GM12874 (cell line): Measurements from ENCODE around the gene MRPL28.

ENCODE experiments used
- TF ChIP-seq, protein P1 (sequence below): IDR thresholded peaks from 2 replicates; pipeline ENCODE4 v1.5.1; 2011; ENCODE audit warnings: low read depth, mild to moderate bottlenecking, control low read depth, low read length, moderate library complexity; ENCODE audit not compliant: insufficient read depth

Gene MRPL28

DNA sequence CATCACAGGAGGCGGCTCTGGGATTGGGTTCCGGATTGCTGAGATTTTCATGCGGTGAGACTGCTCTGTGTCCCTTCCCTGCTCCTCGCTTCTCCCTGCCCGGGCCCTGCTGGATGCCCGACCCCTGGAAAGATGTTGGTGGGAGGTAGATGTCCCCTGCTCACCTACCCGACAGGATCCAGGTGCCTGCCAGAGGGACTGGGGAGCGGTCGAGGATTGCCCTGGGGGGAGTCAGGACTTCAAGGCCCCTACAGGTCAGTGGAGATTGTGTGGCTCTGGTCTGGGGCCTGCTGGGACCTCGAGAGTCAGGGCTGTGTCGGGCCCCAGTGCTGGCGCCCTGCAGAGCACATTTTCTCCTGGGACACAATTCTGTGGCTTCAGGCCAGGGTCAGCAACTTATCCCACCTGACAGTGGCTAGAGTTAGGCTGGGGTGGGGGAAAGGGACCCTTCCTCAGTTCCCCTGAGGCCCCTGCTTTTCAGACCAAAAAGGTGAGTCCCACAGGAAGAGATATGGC, 34.7 kb upstream of the MRPL28 start:
- TF ChIP-seq, protein P1, sequence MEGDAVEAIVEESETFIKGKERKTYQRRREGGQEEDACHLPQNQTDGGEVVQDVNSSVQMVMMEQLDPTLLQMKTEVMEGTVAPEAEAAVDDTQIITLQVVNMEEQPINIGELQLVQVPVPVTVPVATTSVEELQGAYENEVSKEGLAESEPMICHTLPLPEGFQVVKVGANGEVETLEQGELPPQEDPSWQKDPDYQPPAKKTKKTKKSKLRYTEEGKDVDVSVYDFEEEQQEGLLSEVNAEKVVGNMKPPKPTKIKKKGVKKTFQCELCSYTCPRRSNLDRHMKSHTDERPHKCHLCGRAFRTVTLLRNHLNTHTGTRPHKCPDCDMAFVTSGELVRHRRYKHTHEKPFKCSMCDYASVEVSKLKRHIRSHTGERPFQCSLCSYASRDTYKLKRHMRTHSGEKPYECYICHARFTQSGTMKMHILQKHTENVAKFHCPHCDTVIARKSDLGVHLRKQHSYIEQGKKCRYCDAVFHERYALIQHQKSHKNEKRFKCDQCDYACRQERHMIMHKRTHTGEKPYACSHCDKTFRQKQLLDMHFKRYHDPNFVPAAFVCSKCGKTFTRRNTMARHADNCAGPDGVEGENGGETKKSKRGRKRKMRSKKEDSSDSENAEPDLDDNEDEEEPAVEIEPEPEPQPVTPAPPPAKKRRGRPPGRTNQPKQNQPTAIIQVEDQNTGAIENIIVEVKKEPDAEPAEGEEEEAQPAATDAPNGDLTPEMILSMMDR, result no peak

- TF ChIP-seq, protein P1, result peak; percentile 72
Measured at GRCh38 chr16:401468-402348, 31.4 kb upstream of the MRPL28 start, which contains the start of gene DECR2. Gene DECR2, plus strand, starts transcription at chr16:401885. Its CDS starts 79 bp downstream, at chr16:401964.

GRCh38 chr16:400061-400591, 29.8 kb upstream of the MRPL28 start:
- TF ChIP-seq, protein P1, result no peak

- TF ChIP-seq, protein P1, result no peak
Measured at GRCh38 chr16:399340-400019, 29.1 kb upstream of the MRPL28 start.

GRCh38 chr16:398561-399339, 28.4 kb upstream of the MRPL28 start:
- TF ChIP-seq, protein P1, result no peak

DNA sequence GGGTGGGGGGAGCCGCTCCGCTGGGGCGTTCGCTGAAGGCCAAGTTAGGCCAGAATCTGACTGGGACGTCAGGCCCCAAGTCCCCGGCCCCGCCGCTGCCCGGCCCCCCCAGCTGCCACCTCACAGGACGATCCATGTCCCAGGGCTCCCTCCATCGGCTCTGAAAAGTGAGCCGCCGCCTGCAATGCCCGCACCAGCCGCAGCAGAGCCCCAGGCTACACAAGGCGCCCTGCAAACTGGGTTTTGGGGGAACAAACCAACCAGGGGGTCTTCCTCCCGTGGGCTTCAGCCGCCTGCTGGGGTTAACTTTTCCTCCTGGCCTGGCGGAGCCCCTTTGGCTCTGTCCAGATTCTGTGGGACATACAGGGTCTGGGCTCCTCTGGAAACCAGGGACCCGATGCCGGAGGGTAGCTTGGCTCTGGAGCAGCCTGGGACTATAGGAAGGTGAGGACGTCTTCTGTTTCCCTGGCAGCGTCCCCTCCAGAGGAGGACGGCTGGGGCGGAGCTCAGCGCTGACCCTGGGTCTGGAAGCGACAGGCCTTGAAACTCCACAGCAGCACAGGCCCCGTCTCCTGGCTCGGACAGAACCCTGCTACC, 27.5 kb upstream of the MRPL28 start:
- TF ChIP-seq, protein P1, result peak; percentile 33; the same call in 1 of the 2 replicates
